Measurements from ENCODE around the gene SFXN3. TPM values are rescaled to one million over a fixed set of nuclear protein-coding genes. Genes with fewer than 3 reads are reported as not detected.

The SFXN3 gene
- total RNA-seq, 4 donors from 2014 or later = 57.6 to 296 (median 74.3) TPM

DNA sequence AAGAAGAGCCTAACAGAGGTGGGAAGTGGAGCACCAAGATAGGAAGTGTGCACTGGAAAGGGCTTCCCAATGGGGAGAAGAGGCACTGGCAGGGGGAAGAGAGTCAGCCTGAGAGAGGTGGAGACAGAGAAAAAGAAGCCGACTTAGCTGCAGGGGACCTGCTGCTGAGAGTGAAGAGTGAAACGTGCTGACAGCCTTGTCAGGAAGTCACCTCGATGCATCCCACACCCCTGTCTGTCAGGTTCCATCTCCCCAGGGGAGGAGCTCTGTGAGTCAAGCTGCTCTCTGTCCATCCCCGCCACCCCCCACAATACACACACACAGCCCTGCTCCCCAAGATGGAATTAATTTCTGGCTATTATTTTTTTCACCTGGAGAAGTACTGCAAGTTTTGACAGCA lies 44.7 kb downstream of the SFXN3 start:
- Histone ChIP-seq H3K4me3 (no peak overlapping the region), H3K4me1 (no peaks in the 10 kb centered on the region), H3K9me3 (no peaks in the 10 kb centered on the region), H3K36me3 (no peaks in the 10 kb centered on the region), H3K27ac (no peak overlapping the region), H3K27me3 (peaks cover 68% of the 10 kb centered on the region)
- no peak for DNase-seq (ENCODE audit: low spot score in 2 of 2)
- TF ChIP-seq POLR2AphosphoS5 (IDR thresholded peaks at IDR 0.05) = no peak
- TF ChIP-seq EP300 (IDR thresholded peaks at IDR 0.05) = no peak
- TF ChIP-seq POLR2A (IDR thresholded peaks at IDR 0.05) = no peak
- TF ChIP-seq, protein P1, sequence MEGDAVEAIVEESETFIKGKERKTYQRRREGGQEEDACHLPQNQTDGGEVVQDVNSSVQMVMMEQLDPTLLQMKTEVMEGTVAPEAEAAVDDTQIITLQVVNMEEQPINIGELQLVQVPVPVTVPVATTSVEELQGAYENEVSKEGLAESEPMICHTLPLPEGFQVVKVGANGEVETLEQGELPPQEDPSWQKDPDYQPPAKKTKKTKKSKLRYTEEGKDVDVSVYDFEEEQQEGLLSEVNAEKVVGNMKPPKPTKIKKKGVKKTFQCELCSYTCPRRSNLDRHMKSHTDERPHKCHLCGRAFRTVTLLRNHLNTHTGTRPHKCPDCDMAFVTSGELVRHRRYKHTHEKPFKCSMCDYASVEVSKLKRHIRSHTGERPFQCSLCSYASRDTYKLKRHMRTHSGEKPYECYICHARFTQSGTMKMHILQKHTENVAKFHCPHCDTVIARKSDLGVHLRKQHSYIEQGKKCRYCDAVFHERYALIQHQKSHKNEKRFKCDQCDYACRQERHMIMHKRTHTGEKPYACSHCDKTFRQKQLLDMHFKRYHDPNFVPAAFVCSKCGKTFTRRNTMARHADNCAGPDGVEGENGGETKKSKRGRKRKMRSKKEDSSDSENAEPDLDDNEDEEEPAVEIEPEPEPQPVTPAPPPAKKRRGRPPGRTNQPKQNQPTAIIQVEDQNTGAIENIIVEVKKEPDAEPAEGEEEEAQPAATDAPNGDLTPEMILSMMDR (IDR thresholded peaks at IDR 0.05) = no peak
- WGBS = 8% methylated on average over 4 of the region's 4 CpGs

DNA sequence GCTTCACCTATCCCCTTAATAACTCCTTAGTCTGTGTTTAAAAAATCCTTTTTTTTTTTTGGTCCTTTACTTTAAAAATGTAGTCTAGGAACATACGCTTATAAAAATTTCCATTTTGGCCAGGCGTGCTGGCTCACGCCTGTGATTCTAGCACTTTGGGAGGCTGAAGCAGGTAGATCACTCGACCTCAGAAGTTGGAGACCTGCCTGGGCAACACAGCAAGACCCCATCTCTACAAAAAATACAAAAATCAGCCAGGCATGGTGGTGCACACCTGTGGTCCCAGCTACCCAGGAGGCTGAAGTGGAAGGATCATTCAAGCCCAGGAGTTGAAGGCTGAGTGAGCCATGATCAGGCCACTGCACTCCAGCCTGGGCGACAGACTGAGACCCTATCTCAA lies 45.6 kb downstream of the SFXN3 start:
- H3K27ac ChIP-seq = no peak overlapping the region
- H3K9me3 ChIP-seq = no peaks in the 10 kb centered on the region
- TF ChIP-seq POLR2AphosphoS5 (IDR thresholded peaks at IDR 0.05) (no peak), EP300 (IDR thresholded peaks at IDR 0.05) (no peak), POLR2A (IDR thresholded peaks at IDR 0.05) (no peak)
- TF ChIP-seq, protein P1 (IDR thresholded peaks at IDR 0.05) = no peak
- 76% methylated on average over 5 of the region's 5 CpGs for WGBS
- no peak overlapping the region for H3K4me3 ChIP-seq
- DNase-seq (ENCODE audit: low spot score in 2 of 2) = no peak
- peaks cover 72% of the 10 kb centered on the region for H3K27me3 ChIP-seq
- no peaks in the 10 kb centered on the region for H3K4me1 ChIP-seq
- no peaks in the 10 kb centered on the region for H3K36me3 ChIP-seq

DNA sequence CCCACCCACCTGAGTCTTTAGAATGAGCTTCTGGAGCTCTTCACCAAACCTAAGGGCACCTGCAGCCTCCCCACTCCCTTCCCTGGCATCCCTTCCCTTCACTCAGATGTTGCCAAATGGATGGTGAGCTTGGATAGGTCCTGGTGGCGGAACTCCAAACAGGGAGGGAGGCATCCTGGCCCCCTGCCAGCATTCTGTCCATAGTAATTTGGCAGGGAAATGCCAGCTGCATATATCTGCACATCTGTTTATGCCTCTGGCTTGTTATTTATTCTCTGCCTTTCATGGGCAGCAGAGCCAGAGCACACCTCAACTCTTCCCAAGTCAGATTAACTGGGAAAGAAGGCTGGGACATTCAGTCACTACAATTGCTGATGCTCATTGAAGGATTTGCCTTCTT lies 48.8 kb downstream of the SFXN3 start:
- no peak overlapping the region for H3K4me3 ChIP-seq
- no peak overlapping the region for H3K27ac ChIP-seq
- H3K4me1 ChIP-seq = no peaks in the 10 kb centered on the region
- TF ChIP-seq POLR2A (IDR thresholded peaks at IDR 0.05) = no peak
- no peak for TF ChIP-seq EP300 (IDR thresholded peaks at IDR 0.05)
- TF ChIP-seq POLR2AphosphoS5 (IDR thresholded peaks at IDR 0.05) = no peak
- TF ChIP-seq, protein P1 (IDR thresholded peaks at IDR 0.05) = no peak
- WGBS = 64% methylated on average over 1 of the region's 1 CpG
- H3K27me3 ChIP-seq = peaks cover 64% of the 10 kb centered on the region
- no peak for DNase-seq (ENCODE audit: low spot score in 2 of 2)
- H3K9me3 ChIP-seq = no peaks in the 10 kb centered on the region
- H3K36me3 ChIP-seq = no peaks in the 10 kb centered on the region

DNA sequence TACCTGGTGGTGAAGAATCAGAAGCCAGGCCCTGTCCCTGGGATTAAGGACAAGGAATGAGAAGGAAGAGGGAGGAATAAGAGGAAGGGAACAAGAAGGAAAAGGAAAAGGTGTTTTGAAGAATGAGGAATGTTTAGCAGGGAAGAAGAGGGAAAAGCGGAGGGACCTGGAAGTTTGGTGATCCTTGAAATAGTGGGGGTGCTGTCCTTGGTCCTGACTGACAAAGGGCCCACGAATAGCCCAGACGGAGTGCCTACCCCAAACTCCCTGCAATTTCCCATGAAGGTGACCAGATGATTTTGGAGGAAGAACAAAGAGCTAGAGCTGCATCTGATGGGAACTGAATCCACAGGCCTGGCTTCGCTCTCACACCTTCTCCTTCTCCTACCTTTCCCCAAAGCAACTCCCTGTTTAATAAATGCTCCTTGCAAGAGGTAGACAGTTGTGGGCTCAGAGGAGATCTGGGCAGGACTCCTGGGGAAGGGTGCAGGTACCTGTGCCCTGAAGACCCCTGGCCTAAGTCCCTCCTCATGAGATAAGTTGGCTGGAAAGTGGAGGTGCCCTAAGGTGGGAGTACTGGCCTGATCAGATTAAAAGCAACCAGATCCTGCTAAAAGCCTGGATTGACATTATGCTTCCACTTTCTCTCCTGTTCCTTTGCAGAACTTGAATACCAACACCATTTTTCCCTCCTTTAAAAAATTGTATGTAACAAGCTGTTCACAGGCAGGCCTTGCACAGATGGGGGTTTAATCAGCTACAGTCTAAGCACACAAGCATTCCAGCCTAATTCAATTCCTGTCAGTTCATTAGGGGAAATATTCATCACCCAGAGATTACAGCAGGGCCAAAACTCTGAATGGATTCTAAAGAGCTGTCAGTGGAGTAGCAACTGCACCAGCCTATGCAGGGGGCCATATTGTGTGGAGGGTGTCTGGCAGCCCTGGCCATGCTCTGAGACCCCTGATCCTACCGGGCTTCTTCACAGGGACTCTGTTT lies 50.2 kb downstream of the SFXN3 start:
- 40% methylated on average over 5 of the region's 5 CpGs for WGBS
- Histone ChIP-seq H3K27me3 (peaks cover 64% of the 10 kb centered on the region), H3K4me1 (no peaks in the 10 kb centered on the region), H3K36me3 (no peaks in the 10 kb centered on the region), H3K4me3 (no peak overlapping the region), H3K27ac (no peak overlapping the region), H3K9me3 (no peaks in the 10 kb centered on the region)
- TF ChIP-seq, protein P1 (IDR thresholded peaks at IDR 0.05) = no peak
- TF ChIP-seq POLR2AphosphoS5 (IDR thresholded peaks at IDR 0.05) (no peak), POLR2A (IDR thresholded peaks at IDR 0.05) (no peak), EP300 (IDR thresholded peaks at IDR 0.05) (no peak)
- no peak for DNase-seq (ENCODE audit: low spot score in 2 of 2)

DNA sequence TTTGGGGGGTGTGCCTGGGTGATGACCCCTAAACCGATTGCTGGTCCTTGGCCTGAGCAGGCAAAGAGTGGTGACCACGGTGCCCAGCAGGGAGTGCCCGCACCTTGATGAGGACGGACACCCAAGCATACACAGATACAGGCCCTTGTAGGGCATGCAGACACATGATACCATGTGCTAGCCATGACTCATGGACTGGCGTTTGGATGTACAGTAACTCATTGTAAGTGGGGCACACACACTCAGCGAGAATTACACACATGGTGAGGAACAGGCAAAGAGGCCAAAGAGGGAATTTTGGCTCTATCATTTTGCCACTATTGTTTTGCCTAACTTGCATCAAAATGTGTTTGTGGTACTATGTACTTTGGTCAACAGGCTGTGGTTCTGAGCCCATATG lies 54.8 kb downstream of the SFXN3 start:
- Histone ChIP-seq H3K27ac (no peak overlapping the region), H3K4me1 (peaks cover 7% of the 10 kb centered on the region), H3K9me3 (no peaks in the 10 kb centered on the region), H3K27me3 (peaks cover 84% of the 10 kb centered on the region), H3K4me3 (no peak overlapping the region), H3K36me3 (no peaks in the 10 kb centered on the region)
- no peak for DNase-seq (ENCODE audit: low spot score in 2 of 2)
- 63% methylated on average over 4 of the region's 6 CpGs for WGBS
- no peak for TF ChIP-seq POLR2A (IDR thresholded peaks at IDR 0.05)
- TF ChIP-seq, protein P1 (IDR thresholded peaks at IDR 0.05) = no peak
- no peak for TF ChIP-seq POLR2AphosphoS5 (IDR thresholded peaks at IDR 0.05)
- TF ChIP-seq EP300 (IDR thresholded peaks at IDR 0.05) = no peak
